ENCODE results near the gene BEGAIN. TPM values are rescaled to one million over a fixed set of nuclear protein-coding genes. Genes with fewer than 3 reads are reported as not detected.

The BEGAIN gene
- total RNA-seq, 2 experiments from 2014 or later: 5.9 to 6.6 TPM

DNA sequence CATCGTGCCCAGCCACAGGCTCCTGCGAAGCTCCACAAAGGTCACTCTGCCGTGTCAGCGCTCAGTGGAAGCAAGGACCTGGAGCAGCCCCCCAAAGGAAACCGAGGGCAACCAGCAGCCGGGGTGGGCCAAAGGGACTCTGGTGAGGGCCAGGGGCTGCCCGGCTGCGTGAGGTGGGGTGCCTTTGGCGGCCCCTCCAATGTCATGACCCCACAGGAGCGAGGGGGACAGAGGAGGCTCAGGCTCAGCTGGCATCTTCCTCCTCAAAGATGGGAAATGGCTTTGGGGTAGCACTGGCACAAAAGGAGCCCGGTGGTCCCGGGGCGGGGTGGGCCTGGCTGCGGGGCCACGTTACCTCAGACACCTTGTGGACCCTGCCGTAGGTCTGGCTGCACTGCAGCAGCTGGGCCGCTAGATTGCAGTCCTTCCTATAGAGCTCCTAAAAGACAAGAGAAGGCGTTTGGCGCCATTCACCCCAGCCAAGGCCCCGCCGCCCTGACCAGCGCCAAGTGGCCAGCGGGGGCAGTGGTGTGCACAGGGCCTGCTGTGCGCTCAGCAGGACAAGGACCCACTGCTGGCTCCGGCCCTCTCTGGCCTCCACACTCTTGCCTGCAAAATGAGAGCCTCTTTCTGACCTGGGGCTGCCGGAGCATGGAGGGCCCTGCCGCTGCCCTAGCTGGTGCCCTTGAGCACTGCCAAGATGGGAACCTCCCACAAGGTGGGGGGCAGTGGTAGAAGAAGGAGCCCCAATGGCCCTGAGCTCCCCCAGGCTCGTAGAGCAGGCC is 46.9 kb downstream of the BEGAIN start:
- H3K27me3 Mint-ChIP-seq: no peaks in the 10 kb centered on the region
- DNase-seq: no peak
- H3K36me3 Mint-ChIP-seq: no peaks in the 10 kb centered on the region
- H3K4me1 Mint-ChIP-seq: no peaks in the 10 kb centered on the region
- H3K9me3 Mint-ChIP-seq: no peaks in the 10 kb centered on the region
- H3K4me3 Mint-ChIP-seq: no peak overlapping the region
- no peak overlapping the region for H3K27ac Mint-ChIP-seq

DNA sequence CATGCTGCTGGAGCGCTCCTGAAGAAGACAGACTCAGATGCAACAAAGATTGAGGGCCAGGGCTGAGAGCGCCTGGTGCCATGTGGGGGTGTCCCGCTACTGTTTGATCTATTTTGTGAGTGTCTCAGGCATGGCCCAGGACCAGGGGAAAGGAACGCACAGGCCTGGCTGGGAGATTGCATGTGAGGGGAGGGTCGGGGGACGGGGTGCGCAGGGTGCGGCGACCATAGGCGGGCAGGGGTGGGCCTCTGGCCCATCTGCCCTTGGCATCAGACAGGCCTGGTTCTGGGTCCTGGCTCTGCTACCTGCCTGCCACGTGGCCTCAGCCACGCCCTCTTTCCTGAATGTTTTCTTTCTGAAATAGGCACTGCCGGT is 47.5 kb downstream of the BEGAIN start:
- H3K4me3 Mint-ChIP-seq: no peak overlapping the region
- no peak for DNase-seq
- H3K36me3 Mint-ChIP-seq: no peaks in the 10 kb centered on the region
- H3K27ac Mint-ChIP-seq: no peak overlapping the region
- no peaks in the 10 kb centered on the region for H3K9me3 Mint-ChIP-seq
- no peaks in the 10 kb centered on the region for H3K27me3 Mint-ChIP-seq
- no peaks in the 10 kb centered on the region for H3K4me1 Mint-ChIP-seq

GRCh38 chr14:100539003-100539660 is 48.1 kb downstream of the BEGAIN start:
- no peaks in the 10 kb centered on the region for H3K9me3 Mint-ChIP-seq
- no peak overlapping the region for H3K27ac Mint-ChIP-seq
- no peaks in the 10 kb centered on the region for H3K27me3 Mint-ChIP-seq
- no peaks in the 10 kb centered on the region for H3K4me1 Mint-ChIP-seq
- no peaks in the 10 kb centered on the region for H3K36me3 Mint-ChIP-seq
- no peak for DNase-seq
- H3K4me3 Mint-ChIP-seq: no peak overlapping the region

GRCh38 chr14:100538351-100539002 is 48.7 kb downstream of the BEGAIN start:
- H3K9me3 Mint-ChIP-seq: no peaks in the 10 kb centered on the region
- no peaks in the 10 kb centered on the region for H3K36me3 Mint-ChIP-seq
- H3K27me3 Mint-ChIP-seq: no peaks in the 10 kb centered on the region
- H3K27ac Mint-ChIP-seq: no peak overlapping the region
- H3K4me3 Mint-ChIP-seq: no peak overlapping the region
- H3K4me1 Mint-ChIP-seq: no peaks in the 10 kb centered on the region
- no peak for DNase-seq

GRCh38 chr14:100537446-100538350 is 49.5 kb downstream of the BEGAIN start:
- Mint-ChIP-seq H3K27ac (no peak overlapping the region), H3K4me3 (no peak overlapping the region), H3K27me3 (no peaks in the 10 kb centered on the region)

DNA sequence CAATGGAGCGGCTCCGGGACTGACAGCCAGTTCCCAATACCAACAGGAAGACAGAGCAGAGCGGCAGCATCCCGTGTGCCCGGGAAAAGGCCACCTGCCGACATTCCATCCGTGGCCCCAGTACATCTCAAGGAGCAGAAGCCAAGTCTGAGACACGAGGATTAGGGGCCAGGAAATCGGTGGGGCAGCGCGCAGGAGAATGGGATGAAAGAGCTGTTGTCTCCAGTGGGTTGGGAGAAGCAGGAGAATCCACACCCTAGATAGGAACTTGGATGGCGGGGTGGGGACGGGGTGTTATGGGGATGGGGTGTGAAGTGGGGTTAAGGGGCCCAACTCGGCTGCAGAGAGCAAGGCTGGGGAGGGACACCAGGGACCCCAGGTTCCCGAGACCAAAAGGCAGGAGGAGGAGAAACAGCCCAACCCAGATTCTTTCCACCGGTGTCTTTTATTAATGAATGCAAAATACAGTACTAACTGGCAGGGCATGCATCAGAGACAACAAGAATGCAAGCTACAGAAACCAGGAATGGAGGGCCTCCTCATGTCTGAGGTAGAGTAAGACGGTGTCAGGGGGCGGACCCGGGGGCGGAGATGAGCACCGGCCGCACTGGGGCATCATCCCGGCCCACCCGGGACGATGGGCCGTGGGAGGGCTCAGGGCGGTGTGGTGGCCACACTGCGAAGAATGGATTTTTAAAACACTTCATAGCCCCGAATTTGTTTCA is 50.3 kb downstream of the BEGAIN start:
- Mint-ChIP-seq H3K36me3 (no peaks in the 10 kb centered on the region), H3K27me3 (no peaks in the 10 kb centered on the region), H3K4me3 (no peak overlapping the region), H3K27ac (no peak overlapping the region), H3K9me3 (no peaks in the 10 kb centered on the region), H3K4me1 (no peaks in the 10 kb centered on the region)
- no peak for DNase-seq

More at GRCh38 chr14:100537446-100538350, 49.5 kb downstream of the BEGAIN start:
- no peaks in the 10 kb centered on the region for H3K9me3 Mint-ChIP-seq
- DNase-seq: no peak
- H3K36me3 Mint-ChIP-seq: no peaks in the 10 kb centered on the region
- H3K4me1 Mint-ChIP-seq: no peaks in the 10 kb centered on the region

DNA sequence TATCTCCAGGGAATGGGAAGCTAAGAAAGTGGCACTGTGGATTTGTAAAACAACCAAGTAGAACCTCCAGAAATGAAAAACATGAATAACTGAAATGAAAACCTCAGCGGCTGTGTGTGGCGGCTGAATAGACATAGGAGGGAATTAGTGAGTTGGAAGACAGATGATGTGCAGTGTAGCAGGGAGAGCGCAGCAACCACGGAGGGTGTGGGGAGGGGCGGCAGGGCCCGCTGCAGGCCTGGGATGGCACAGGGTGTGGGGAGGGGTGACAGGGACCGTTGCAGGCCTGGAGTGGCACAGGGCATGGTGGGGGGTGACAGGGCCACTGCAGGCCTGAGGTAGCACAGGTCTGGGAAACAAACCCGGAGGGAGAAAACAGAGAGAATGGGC is 51.1 kb downstream of the BEGAIN start:
- no peaks in the 10 kb centered on the region for H3K4me1 Mint-ChIP-seq
- no peak for DNase-seq
- no peak overlapping the region for H3K27ac Mint-ChIP-seq
- H3K9me3 Mint-ChIP-seq: no peaks in the 10 kb centered on the region
- no peaks in the 10 kb centered on the region for H3K36me3 Mint-ChIP-seq
- no peak overlapping the region for H3K4me3 Mint-ChIP-seq
- no peaks in the 10 kb centered on the region for H3K27me3 Mint-ChIP-seq

DNA sequence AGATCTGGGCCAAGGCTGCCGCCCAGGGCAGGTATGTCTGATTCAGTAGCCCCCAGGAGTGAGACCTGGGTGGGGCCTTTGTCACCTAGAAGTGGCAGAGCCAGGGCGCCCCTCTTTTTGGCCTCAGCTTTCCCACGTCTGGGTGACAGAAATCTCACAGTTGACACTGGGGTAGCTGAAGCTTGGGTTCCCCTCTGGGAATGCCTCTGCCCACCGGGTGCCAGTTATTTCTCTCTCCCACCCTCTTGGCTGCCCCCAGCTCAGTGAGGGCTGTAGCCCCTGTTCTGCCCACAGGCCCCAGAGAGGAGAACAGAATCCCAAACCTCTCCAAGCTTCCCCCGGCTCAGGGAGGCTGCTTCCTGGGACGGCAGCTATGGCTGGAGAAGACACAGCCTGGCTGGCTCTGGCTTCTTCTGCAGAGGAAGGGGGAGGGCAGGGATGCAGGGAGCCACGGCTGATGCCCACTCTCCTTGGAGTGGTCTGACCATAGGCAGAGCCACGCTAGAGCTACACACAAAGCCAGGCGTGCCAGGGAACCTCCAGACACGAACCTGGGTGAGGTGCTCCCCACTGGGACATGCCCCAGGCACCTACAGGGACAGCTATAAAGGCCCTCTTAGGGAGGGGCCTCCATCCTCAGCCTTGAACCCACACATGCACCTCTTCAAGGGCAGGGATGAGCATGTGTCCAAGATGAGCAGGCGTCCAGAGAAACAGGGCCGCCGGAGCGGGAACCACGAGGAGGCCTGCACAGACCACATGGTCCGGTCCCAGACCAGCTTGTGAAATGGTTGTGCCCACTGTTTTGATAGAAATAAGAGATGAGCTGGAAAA is 51.7 kb downstream of the BEGAIN start:
- H3K4me1 Mint-ChIP-seq: no peaks in the 10 kb centered on the region
- H3K27me3 Mint-ChIP-seq: no peaks in the 10 kb centered on the region
- no peaks in the 10 kb centered on the region for H3K9me3 Mint-ChIP-seq
- no peak for DNase-seq
- H3K36me3 Mint-ChIP-seq: no peaks in the 10 kb centered on the region
- H3K4me3 Mint-ChIP-seq: no peak overlapping the region
- no peak overlapping the region for H3K27ac Mint-ChIP-seq

GRCh38 chr14:100534528-100535286 is 52.5 kb downstream of the BEGAIN start:
- no peaks in the 10 kb centered on the region for H3K9me3 Mint-ChIP-seq
- H3K27ac Mint-ChIP-seq: no peak overlapping the region
- no peaks in the 10 kb centered on the region for H3K36me3 Mint-ChIP-seq
- H3K27me3 Mint-ChIP-seq: no peaks in the 10 kb centered on the region
- no peaks in the 10 kb centered on the region for H3K4me1 Mint-ChIP-seq
- no peak overlapping the region for H3K4me3 Mint-ChIP-seq
- no peak for DNase-seq

GRCh38 chr14:100533656-100534485 is 53.3 kb downstream of the BEGAIN start:
- no peaks in the 10 kb centered on the region for H3K4me1 Mint-ChIP-seq
- no peak for DNase-seq
- H3K27me3 Mint-ChIP-seq: no peaks in the 10 kb centered on the region

DNA sequence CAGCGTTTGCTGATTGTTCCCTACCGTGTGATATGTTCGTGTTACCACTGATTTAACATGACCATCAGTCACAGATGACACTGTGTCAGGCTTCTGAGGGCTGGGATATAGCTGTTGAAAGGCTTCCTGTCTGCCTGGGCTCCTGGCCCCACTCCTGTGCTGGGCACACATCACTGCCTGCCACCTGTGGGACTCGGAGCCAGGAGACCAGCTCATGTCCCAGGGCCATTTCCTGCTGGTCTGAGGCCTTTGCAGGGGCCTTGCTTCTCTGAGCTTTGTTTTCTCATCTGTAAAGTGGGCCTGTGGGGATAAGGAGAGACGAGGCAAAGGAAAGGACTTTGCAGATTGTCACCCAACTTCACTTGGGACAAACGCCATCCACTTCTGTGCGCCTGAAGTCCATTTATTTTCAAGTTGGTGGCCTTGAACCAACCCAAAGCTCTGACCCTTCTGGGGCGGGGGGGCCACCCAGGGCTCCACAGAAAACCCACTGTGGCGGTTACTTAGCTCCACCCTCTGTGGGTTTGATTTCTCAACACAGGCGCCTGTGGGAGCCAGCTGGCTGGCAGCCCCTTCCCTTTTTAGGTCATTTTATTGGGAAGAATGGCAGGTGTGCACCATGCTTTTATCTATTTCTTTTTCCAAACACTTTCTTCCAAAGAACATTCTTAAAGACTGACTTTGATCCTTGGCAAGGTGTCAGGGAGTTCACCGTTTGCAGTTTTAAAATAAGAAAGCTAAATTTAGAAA is 54.1 kb downstream of the BEGAIN start:
- no peak overlapping the region for H3K27ac Mint-ChIP-seq
- H3K36me3 Mint-ChIP-seq: no peaks in the 10 kb centered on the region
- no peak for DNase-seq
- no peaks in the 10 kb centered on the region for H3K4me1 Mint-ChIP-seq
- no peaks in the 10 kb centered on the region for H3K9me3 Mint-ChIP-seq
- no peak overlapping the region for H3K4me3 Mint-ChIP-seq
- no peaks in the 10 kb centered on the region for H3K27me3 Mint-ChIP-seq

More at GRCh38 chr14:100533656-100534485, 53.3 kb downstream of the BEGAIN start:
- no peak overlapping the region for H3K27ac Mint-ChIP-seq
- no peak overlapping the region for H3K4me3 Mint-ChIP-seq
- no peaks in the 10 kb centered on the region for H3K36me3 Mint-ChIP-seq
- no peaks in the 10 kb centered on the region for H3K9me3 Mint-ChIP-seq

Data from activated naive CD8-positive, alpha-beta T cell treated with anti-CD3 and anti-CD28 coated beads for 36 hours (primary cell).